Activated naive CD4-positive, alpha-beta T cell treated with anti-CD3 and anti-CD28 coated beads, Interleukin-2, amount 50 U/mL, for 72 hours (primary cell): Measurements from ENCODE around the gene SEPTIN11. TPM values are rescaled to one million over a fixed set of nuclear protein-coding genes. Genes with fewer than 3 reads are reported as not detected.
A peak's percentile ranks its signal among the peaks of the same experiment; 100 is the strongest.

Experiments used
- ATAC-seq, 2 donors: fragments of 150-1000 bp; cut with Tn5 transposase; 2 replicates each; pipeline ENCODE4 v1.10.0; 2021; ENCODE audit warnings: mild to moderate bottlenecking in 2 of 2, moderate library complexity in 2 of 2
- DNase-seq, 2 donors: peaks; one replicate each; pipeline ENCODE4 v3.0.0; 2021 to 2022; ENCODE audit warnings: low spot score in 2 of 2
- H3K27ac Mint-ChIP-seq, 2 donors: one replicate each; pipeline ENCODE4 v1.8.0; 2022; ENCODE audit warnings: mild to moderate bottlenecking in 2 of 2, mixed read lengths in 2 of 2
- H3K36me3 Mint-ChIP-seq, 2 donors: one replicate each; pipeline ENCODE4 v1.8.0; 2022; ENCODE audit warnings: mixed read lengths in 2 of 2
- H3K9me3 Mint-ChIP-seq, 2 donors: one replicate each; pipeline ENCODE4 v1.8.0; 2022; ENCODE audit warnings: mixed read lengths in 2 of 2
- total RNA-seq, 2 donors: library from RNA; stranded (reverse); gene quantifications; one replicate each; pipeline ENCODE4 v1.2.3, GENCODE V29; 2022

The SEPTIN11 gene
- total RNA-seq, 2 donors from 2014 or later: 20.6 to 23.2 TPM

GRCh38 chr4:76987153-76987591, 37.6 kb downstream of the SEPTIN11 start:
- no peak overlapping the region for H3K27ac Mint-ChIP-seq
- DNase-seq (no peak), ATAC-seq (no peak)
- peaks cover 8 to 19% of the 10 kb centered on the region in 2 donors for H3K36me3 Mint-ChIP-seq
- peaks cover 8 to 10% of the 10 kb centered on the region in 2 donors for H3K9me3 Mint-ChIP-seq

GRCh38 chr4:76987685-76988084, 38.1 kb downstream of the SEPTIN11 start:
- ATAC-seq (no peak), DNase-seq (no peak)
- Mint-ChIP-seq H3K9me3 (peaks cover 8 to 10% of the 10 kb centered on the region in 2 donors), H3K36me3 (peaks cover 8 to 19% of the 10 kb centered on the region in 2 donors), H3K27ac (no peak overlapping the region)

DNA sequence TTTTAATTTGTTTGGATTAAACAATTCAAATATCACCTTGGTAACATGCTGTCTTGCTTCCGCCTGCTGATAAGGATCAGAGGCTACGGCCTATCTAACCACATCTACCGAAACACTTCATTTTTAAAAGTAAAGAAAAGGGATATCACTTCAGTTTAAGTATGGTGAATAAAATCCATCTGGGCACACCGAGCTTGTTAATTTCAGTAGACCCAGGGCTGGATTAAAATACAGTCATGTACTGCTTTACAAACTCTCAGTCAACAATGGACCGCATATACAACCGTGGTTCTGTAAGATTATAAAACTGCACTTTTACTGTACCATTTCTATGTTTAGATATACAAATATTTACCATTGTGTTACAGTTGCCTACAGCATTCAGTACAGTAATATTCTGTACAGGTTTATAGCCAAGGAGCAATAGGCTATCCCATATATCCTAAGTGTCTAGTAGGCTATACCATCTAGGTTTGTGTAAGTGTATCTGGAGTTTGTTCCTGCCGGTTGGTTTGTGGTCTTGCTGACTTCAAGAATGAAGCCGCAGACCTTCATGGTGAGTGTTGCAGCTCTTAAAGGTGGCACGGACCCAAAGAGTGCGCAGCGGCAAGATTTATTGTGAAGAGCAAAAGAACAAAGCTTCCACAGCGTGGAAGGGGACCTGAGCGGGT, 40.0 kb downstream of the SEPTIN11 start:
- H3K36me3 Mint-ChIP-seq: peaks cover 8 to 19% of the 10 kb centered on the region in 2 donors
- ATAC-seq (peak; percentile 23 to 67), DNase-seq (peak; percentile 28 to 59)
- peak overlapping the region in 1 of 2 donors; percentile 21 for H3K27ac Mint-ChIP-seq
- H3K9me3 Mint-ChIP-seq: peaks cover 8 to 10% of the 10 kb centered on the region in 2 donors

DNA sequence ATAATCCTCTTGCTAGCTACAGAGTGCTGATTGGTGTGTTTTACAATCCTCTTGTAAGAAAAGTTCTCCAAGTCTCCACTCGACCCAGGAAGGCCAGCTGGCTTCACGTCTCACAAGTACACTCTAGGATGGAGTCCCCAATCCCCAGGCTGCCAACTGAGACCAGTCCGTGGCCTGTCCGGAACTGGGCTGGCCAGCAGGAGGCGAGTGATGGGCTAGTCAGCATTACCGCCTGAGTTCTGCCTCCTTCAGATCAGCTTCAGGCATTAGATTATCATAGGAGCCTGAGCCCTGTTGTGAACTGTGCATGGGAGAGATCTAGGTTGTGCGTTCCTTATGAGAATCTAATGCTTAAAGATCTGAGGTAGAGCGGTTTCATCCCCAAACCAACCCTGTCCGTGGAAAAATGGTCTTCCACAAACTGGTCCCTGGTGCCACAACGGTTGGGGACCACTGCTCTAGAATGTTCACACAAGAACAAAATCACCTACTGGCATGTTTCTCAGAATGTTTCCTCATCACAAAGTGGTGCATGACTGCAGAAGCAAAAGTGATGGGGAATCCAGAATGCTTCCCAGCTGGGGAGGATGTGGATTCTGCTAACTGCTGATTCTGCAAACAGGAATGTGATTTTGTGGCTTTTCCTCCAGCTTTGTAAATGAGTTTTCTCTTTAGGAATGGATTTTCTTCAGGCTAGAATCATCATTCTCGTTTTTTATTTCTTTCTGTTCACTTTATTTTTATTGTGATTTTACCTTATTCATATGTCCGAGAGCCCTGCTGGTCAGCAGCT, 40.9 kb downstream of the SEPTIN11 start:
- Mint-ChIP-seq H3K36me3 (peaks cover 8 to 19% of the 10 kb centered on the region in 2 donors), H3K27ac (no peak overlapping the region), H3K9me3 (peaks cover 8 to 10% of the 10 kb centered on the region in 2 donors)
- DNase-seq (no peak), ATAC-seq (no peak)

- DNase-seq (no peak), ATAC-seq (no peak)
- Mint-ChIP-seq H3K36me3 (peaks cover 8 to 22% of the 10 kb centered on the region in 2 donors), H3K9me3 (peaks cover 8 to 10% of the 10 kb centered on the region in 2 donors), H3K27ac (no peak overlapping the region)
These were observed 41.7 kb downstream of the SEPTIN11 start for GRCh38 chr4:76991161-76991660.

- H3K27ac Mint-ChIP-seq: peak overlapping the region in 1 of 2 donors; percentile 66
- ATAC-seq (peak; percentile 70 to 87), DNase-seq (peak in 1 of 2 donors; percentile 40)
- peaks cover 8 to 10% of the 10 kb centered on the region in 2 donors for H3K9me3 Mint-ChIP-seq
- peaks cover 21 to 25% of the 10 kb centered on the region in 2 donors for H3K36me3 Mint-ChIP-seq
These were observed 44.5 kb downstream of the SEPTIN11 start for GRCh38 chr4:76993787-76994641.

DNA sequence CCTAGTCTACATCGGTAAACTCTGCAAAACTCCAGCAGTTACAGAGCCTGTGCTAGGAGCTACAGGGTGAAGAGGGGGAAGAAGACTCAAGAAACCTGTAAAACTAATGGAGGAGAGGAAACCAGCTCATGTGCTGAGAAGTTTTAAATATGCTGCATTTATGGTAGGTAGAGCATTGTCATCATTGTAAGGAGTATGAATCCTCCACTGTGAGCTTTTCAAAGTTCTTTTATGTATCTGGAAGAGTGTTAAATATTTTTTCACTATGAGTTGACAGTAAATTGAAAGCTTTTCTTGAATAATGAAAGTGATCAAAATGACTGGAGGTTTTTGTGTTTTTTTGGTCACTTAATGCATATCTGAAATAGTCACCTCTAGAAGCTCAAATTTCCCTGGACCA, 46.2 kb downstream of the SEPTIN11 start:
- H3K27ac Mint-ChIP-seq: peak overlapping the region in 1 of 2 donors; percentile 33
- DNase-seq (no peak), ATAC-seq (peak in 1 of 2 donors; percentile 65)
- H3K9me3 Mint-ChIP-seq: peaks cover 0 to 4% of the 10 kb centered on the region in 2 donors
- H3K36me3 Mint-ChIP-seq: peaks cover 13% of the 10 kb centered on the region in 2 donors

- no peak for DNase-seq
- Mint-ChIP-seq H3K9me3 (no peaks in the 10 kb centered on the region), H3K27ac (no peak overlapping the region), H3K36me3 (peaks cover 6 to 13% of the 10 kb centered on the region in 2 donors)
- ATAC-seq: no peak
These were observed 46.9 kb downstream of the SEPTIN11 start for GRCh38 chr4:76996445-76996844.

DNA sequence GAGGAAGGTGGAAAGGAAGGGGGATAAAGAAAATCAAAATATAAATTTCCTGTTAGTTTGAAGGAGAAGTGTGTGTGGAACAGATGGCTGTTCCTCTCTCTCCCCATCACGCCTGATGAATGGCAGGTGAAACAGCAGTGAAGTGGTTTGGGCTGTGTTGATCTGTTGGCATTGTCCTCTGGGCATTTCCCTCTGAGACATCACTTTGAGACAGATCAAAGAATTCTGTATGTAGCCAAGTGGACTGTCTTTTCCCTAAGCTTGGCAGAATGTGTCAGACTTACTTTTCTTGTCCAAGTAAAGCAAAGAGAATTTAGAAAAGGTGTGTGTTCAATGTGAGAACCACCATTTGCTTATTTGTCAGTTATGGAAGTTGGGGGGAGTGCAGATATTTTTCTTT, 47.5 kb downstream of the SEPTIN11 start:
- ATAC-seq: no peak
- no peaks in the 10 kb centered on the region for H3K9me3 Mint-ChIP-seq
- peaks cover 6 to 13% of the 10 kb centered on the region in 2 donors for H3K36me3 Mint-ChIP-seq
- no peak overlapping the region for H3K27ac Mint-ChIP-seq
- no peak for DNase-seq

- H3K9me3 Mint-ChIP-seq: no peaks in the 10 kb centered on the region
- DNase-seq (no peak), ATAC-seq (no peak)
- peaks cover 6 to 13% of the 10 kb centered on the region in 2 donors for H3K36me3 Mint-ChIP-seq
- no peak overlapping the region for H3K27ac Mint-ChIP-seq
These were observed 48.0 kb downstream of the SEPTIN11 start for GRCh38 chr4:76997532-76997931.

DNA sequence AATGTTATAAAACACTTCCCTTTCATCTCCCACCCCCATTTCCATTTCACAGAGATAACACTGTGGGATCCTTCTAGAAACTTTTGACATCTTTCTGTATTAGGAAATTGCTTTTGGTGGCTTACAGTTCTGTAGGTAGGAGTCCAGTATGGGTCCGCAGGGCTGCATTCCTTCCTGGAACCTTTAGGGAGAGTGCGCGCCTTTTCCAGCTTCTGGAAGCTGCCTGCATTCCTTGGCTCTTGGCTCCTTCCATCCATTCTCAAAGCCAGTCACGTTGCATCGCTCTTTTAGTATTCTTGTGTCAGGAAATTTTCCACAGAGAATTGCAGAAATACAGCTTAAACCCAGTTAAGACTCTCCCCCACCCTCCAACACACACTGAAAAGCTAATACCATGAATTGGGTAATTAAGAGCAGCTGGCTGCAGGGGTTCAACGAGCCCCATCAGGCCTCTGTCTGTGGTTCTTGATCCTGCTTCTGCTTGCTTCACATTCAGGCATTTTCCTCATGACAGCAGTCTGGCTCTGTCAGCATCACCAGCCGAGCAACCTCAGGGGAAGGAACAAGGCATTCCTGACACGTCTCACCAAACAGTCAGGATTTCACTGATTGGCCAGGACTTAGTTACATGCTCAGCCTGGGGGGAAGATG, 48.8 kb downstream of the SEPTIN11 start:
- Mint-ChIP-seq H3K36me3 (peaks cover 6 to 17% of the 10 kb centered on the region in 2 donors), H3K27ac (no peak overlapping the region), H3K9me3 (no peaks in the 10 kb centered on the region)
- DNase-seq (no peak), ATAC-seq (no peak)

Other genes with a start within 250 kb of the SEPTIN11 start
- gene SOWAHB, start 51.6 kb upstream of the SEPTIN11 start, total RNA-seq: not detected
- 100 to 1,000 TPM; 212 to 217 TPM for gene CCNI, start 126.2 kb downstream of the SEPTIN11 start, total RNA-seq
- 10 to 100 TPM; 43.4 to 49.8 TPM for gene CCNG2, start 207.5 kb downstream of the SEPTIN11 start, total RNA-seq